PC-9 (cell line): ENCODE measurements around the gene SLC35F5. TPM values are rescaled to one million over a fixed set of nuclear protein-coding genes. Genes with fewer than 3 reads are reported as not detected.

Source experiments
- BruUV-seq: library from RNA; stranded (reverse); fragments of 400-500 nt; replicated peaks from 2 replicates; lab custom pipeline; 2021; lab: Mats Ljungman, UMichigan
- CTCF ChIA-PET: fragments of 300-600 bp; sonication (Branson Sonifier 250); formaldehyde crosslinking; loops from one replicate; lab custom pipeline; 2022; ENCODE audit warnings: antibody characterized with exemption; lab: Charles Lee
- POLR2A ChIA-PET: fragments of 300-600 bp; sonication (Branson Sonifier 250); formaldehyde crosslinking; loops from one replicate; lab custom pipeline; 2022; ENCODE audit warnings: antibody characterized with exemption; ENCODE audit not compliant: unreplicated experiment; lab: Charles Lee
- DNase-seq, 2 experiments: peaks; one replicate each; pipeline versions ENCODE4 v3.0.0 to v3.0.0-alpha.2; 2015 to 2022; ENCODE audit warnings: mixed read lengths in 1 of 2
- H2AFZ ChIP-seq: fragments of 200-600 bp; sonication (generic); 2 replicates; pipeline ENCODE4 v1.8.1; 2017; ENCODE audit warnings: antibody characterized with exemption
- H3F3A ChIP-seq: fragments of 200-600 bp; sonication (generic); 2 replicates; pipeline ENCODE4 v1.8.1; 2017; ENCODE audit warnings: antibody characterized with exemption, mild to moderate bottlenecking, low read depth; ENCODE audit not compliant: insufficient read depth
- H3K27ac ChIP-seq: fragments of 200-600 bp; sonication (generic); 2 replicates; pipeline ENCODE4 v1.6.1; 2016; ENCODE audit warnings: mixed run types
- H3K27me3 ChIP-seq: fragments of 200-600 bp; sonication (generic); 2 replicates; pipeline ENCODE4 v1.6.1; 2016; ENCODE audit warnings: low read depth, mixed run types; ENCODE audit not compliant: insufficient read depth
- H3K36me3 ChIP-seq: fragments of 200-600 bp; sonication (generic); 2 replicates; pipeline ENCODE4 v1.6.1; 2016; ENCODE audit warnings: low read depth, mixed run types
- H3K4me1 ChIP-seq: fragments of 200-600 bp; sonication (generic); replicated peaks from 2 replicates; pipeline ENCODE4 v1.6.1; 2016; ENCODE audit warnings: mixed run types; ENCODE audit not compliant: insufficient read depth
- H3K4me2 ChIP-seq: fragments of 200-600 bp; sonication (generic); 2 replicates; pipeline ENCODE4 v1.6.1; 2017; ENCODE audit warnings: mixed run types
- H3K4me3 ChIP-seq: fragments of 200-600 bp; sonication (generic); 2 replicates; pipeline ENCODE4 v1.6.1; 2016; ENCODE audit warnings: mixed run types
- H3K79me2 ChIP-seq: fragments of 200-600 bp; sonication (generic); 2 replicates; pipeline ENCODE4 v1.6.1; 2017; ENCODE audit warnings: low read depth, mixed run types
- H3K9me2 ChIP-seq: fragments of 200-600 bp; sonication (generic); 2 replicates; pipeline ENCODE4 v1.8.1; 2017; ENCODE audit warnings: mild to moderate bottlenecking; ENCODE audit not compliant: insufficient read depth
- H3K9me3 ChIP-seq: fragments of 200-600 bp; sonication (generic); 2 replicates; pipeline ENCODE4 v1.8.1; 2016; ENCODE audit warnings: low read depth; ENCODE audit not compliant: insufficient read depth
- H4K20me1 ChIP-seq: fragments of 200-600 bp; sonication (generic); 2 replicates; pipeline ENCODE4 v1.8.1; 2017; ENCODE audit not compliant: insufficient read depth
- EZH2 ChIP-seq: fragments of 200-600 bp; sonication (generic); IDR thresholded peaks from 2 replicates; pipeline ENCODE4 v1.8.0; 2017; ENCODE audit warnings: antibody characterized with exemption, low read depth
- intact Hi-C: fragments of 100-400 bp; cut with micrococcal nuclease; formaldehyde crosslinking; loops from one replicate; pipeline ENCODE4 v1.10.0; 2022; ENCODE audit not compliant: unreplicated experiment
- total RNA-seq: library from RNA; stranded (reverse); gene quantifications from 2 replicates; pipeline ENCODE4 v1.2.3, GENCODE V29; 2021
- TF ChIP-seq, protein P1 (sequence below): fragments of 200-600 bp; sonication (generic); conservative IDR thresholded peaks from 2 replicates; pipeline ENCODE4 v1.6.1; 2017; ENCODE audit warnings: mixed run types, antibody characterized with exemption, mild to moderate bottlenecking, moderate library complexity

Gene SLC35F5
- total RNA-seq, 1 experiment from 2014 or later = 43.5 TPM

DNA sequence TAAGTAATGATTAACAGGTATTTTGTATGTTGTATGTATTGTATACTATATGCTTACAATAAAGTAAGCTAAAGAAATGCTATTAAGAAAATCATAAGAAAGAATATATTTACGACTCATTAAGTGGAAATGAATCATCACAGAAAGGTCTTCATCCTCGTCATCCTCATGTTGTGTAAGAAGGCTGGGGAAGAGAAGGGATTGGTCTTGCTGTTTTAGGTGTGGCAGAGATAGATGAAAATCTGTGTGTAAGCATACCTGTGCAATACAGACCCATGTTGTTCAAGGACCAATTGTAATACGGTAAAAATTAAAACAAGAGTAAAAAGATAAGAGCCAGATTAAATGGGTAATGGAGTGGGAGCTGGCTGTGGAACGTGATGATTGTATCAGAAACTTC, 16.6 kb downstream of the SLC35F5 start:
- ChIA-PET POLR2A (no interaction called here), CTCF (no interaction called here)
- BruUV-seq = no TSS peak
- Histone ChIP-seq H3F3A (0 out of 2 replicates have a peak, but pooled peaks cover 4% of the 10 kb centered on the region), H3K4me2 (no peak overlapping the region), H3K27me3 (no peaks in the 10 kb centered on the region), H3K9me2 (peaks cover 5% of the 10 kb centered on the region; the same call in 1 of the 2 replicates), H3K27ac (no peak overlapping the region), H3K9me3 (no peaks in the 10 kb centered on the region), H3K4me1 (no peaks in the 10 kb centered on the region), H3K36me3 (peaks cover 39% of the 10 kb centered on the region), H3K79me2 (no peaks in the 10 kb centered on the region), H2AFZ (no peak overlapping the region), H4K20me1 (no peaks in the 10 kb centered on the region), H3K4me3 (no peak overlapping the region)
- no peak for DNase-seq
- TF ChIP-seq, protein P1, sequence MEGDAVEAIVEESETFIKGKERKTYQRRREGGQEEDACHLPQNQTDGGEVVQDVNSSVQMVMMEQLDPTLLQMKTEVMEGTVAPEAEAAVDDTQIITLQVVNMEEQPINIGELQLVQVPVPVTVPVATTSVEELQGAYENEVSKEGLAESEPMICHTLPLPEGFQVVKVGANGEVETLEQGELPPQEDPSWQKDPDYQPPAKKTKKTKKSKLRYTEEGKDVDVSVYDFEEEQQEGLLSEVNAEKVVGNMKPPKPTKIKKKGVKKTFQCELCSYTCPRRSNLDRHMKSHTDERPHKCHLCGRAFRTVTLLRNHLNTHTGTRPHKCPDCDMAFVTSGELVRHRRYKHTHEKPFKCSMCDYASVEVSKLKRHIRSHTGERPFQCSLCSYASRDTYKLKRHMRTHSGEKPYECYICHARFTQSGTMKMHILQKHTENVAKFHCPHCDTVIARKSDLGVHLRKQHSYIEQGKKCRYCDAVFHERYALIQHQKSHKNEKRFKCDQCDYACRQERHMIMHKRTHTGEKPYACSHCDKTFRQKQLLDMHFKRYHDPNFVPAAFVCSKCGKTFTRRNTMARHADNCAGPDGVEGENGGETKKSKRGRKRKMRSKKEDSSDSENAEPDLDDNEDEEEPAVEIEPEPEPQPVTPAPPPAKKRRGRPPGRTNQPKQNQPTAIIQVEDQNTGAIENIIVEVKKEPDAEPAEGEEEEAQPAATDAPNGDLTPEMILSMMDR = no peak
- TF ChIP-seq EZH2 = no peak
- intact Hi-C loops = loop anchor here (10.0 kb wide), 1 partner anchor 205 kb away; no protein-coding TSS in a partner anchor

DNA sequence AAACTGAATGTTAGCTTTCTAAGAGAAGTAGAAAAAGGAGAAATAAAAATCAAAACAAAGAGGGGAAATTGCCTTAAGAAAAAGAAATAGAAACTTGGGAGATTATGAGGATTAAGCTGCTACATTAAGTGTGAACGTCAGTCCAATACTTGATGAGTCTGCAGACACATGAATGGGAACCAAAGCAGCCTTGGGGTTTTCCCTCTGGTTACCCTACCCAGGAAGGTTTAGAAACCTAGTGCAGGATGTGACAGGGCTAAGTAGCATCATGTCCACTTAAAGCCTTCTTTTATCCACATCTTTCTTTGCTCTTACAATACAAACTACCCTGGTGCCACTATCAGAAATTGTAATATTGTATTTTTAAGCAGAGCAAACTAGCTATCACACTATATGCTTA, 22.3 kb downstream of the SLC35F5 start:
- no peak overlapping the region for H3K4me2 ChIP-seq
- BruUV-seq = no TSS peak
- no peak for TF ChIP-seq EZH2
- TF ChIP-seq, protein P1 = no peak
- no peaks in the 10 kb centered on the region for H3K9me3 ChIP-seq
- DNase-seq = no peak
- no peaks in the 10 kb centered on the region for H3K79me2 ChIP-seq
- no peaks in the 10 kb centered on the region for H3F3A ChIP-seq
- peaks cover 21% of the 10 kb centered on the region for H3K36me3 ChIP-seq
- no peaks in the 10 kb centered on the region for H3K27me3 ChIP-seq
- intact Hi-C loops = loop anchor here (10.0 kb wide), 1 partner anchor 211 kb away; no protein-coding TSS in a partner anchor
- no peak overlapping the region for H2AFZ ChIP-seq
- no peak overlapping the region for H3K27ac ChIP-seq
- ChIA-PET CTCF (no interaction called here), POLR2A (interaction anchor here (0.6 to 0.7 kb wide), 2 partner anchors 173 to 1297 kb away, joined by 3 to 4 read pairs; no protein-coding TSS in a partner anchor)
- no peaks in the 10 kb centered on the region for H4K20me1 ChIP-seq
- no peaks in the 10 kb centered on the region for H3K4me1 ChIP-seq
- peaks cover 5% of the 10 kb centered on the region; the same call in 1 of the 2 replicates for H3K9me2 ChIP-seq
- H3K4me3 ChIP-seq = no peak overlapping the region

DNA sequence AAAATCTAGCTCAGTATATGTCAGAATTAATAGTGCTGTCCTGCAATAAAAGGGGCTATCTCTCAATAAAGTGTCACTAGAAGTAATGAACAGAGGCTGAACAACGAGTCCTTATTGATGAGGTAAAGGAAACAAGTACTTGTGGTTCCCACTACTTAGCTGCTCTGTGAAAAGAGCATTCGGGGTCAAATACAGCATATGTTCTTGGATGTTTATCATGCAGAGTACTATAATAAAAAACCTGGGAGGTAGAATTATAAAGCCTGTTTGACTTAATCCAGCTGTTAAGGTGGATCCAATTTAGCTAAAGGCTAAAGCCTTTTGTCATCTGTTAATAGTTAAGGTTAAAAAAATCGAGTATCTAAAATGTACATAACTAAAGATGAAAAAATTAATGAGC, 32.4 kb downstream of the SLC35F5 start:
- Histone ChIP-seq H3K27me3 (no peaks in the 10 kb centered on the region), H3F3A (peaks cover 10% of the 10 kb centered on the region), H3K4me1 (no peaks in the 10 kb centered on the region), H3K9me3 (no peaks in the 10 kb centered on the region), H2AFZ (no peak overlapping the region), H3K36me3 (peaks cover 9% of the 10 kb centered on the region; the same call in 1 of the 2 replicates), H3K4me3 (no peak overlapping the region), H3K9me2 (peaks cover 4% of the 10 kb centered on the region; the same call in 1 of the 2 replicates), H3K27ac (no peak overlapping the region), H3K79me2 (no peaks in the 10 kb centered on the region), H3K4me2 (no peak overlapping the region), H4K20me1 (peaks cover 3% of the 10 kb centered on the region; the same call in 1 of the 2 replicates)
- intact Hi-C loops = no loop called here
- DNase-seq = no peak
- TF ChIP-seq EZH2 = no peak
- TF ChIP-seq, protein P1 = no peak
- ChIA-PET CTCF (no interaction called here), POLR2A (no interaction called here)
- no TSS peak for BruUV-seq
